Hematopoietic multipotent progenitor cell treated with erythropoietin and hydrocortisone succinate and interleukin-3 and kit ligand, for 6 days (in vitro differentiated cells): ENCODE measurements around the gene EXT2.
A peak's percentile ranks its signal among the peaks of the same experiment; 100 is the strongest.

Experiments used
- DNase-seq: peaks from one replicate; pipeline ENCODE4 v3.0.0-alpha.2; 2015

EXT2 gene

GRCh38 chr11:44088377-44088776 is 7.1 kb upstream of the EXT2 start:
- DNase-seq: no peak

- no peak for DNase-seq
Measured at GRCh38 chr11:44088871-44089270, 6.6 kb upstream of the EXT2 start.

- no peak for DNase-seq
Measured at GRCh38 chr11:44090539-44090938, 4.9 kb upstream of the EXT2 start.

GRCh38 chr11:44094260-44094868 is 1.1 kb upstream of the EXT2 start:
- peak; percentile 94 for DNase-seq

GRCh38 chr11:44096360-44097185 is 1.1 kb downstream of the EXT2 start:
- DNase-seq: peak; percentile 22

- no peak for DNase-seq
Measured at GRCh38 chr11:44097821-44098220, 2.3 kb downstream of the EXT2 start.

- no peak for DNase-seq
Measured at GRCh38 chr11:44101098-44101497, 5.6 kb downstream of the EXT2 start.

GRCh38 chr11:44104481-44105294 is 9.2 kb downstream of the EXT2 start:
- peak; percentile 28 for DNase-seq

- DNase-seq: no peak
Measured at GRCh38 chr11:44108260-44108659, 12.8 kb downstream of the EXT2 start.

GRCh38 chr11:44110231-44110679 is 14.8 kb downstream of the EXT2 start:
- DNase-seq: peak; percentile 82

- DNase-seq: peak; percentile 13
Measured at GRCh38 chr11:44112091-44112821, 16.8 kb downstream of the EXT2 start.

- DNase-seq: no peak
Measured at GRCh38 chr11:44113018-44113417, 17.5 kb downstream of the EXT2 start.

GRCh38 chr11:44113572-44113971 is 18.1 kb downstream of the EXT2 start:
- no peak for DNase-seq

GRCh38 chr11:44116234-44116830 is 20.9 kb downstream of the EXT2 start:
- DNase-seq: no peak

- DNase-seq: peak; percentile 20
Measured at GRCh38 chr11:44120169-44120568, 24.7 kb downstream of the EXT2 start.

GRCh38 chr11:44125598-44125997 is 30.1 kb downstream of the EXT2 start:
- no peak for DNase-seq

- no peak for DNase-seq
Measured at GRCh38 chr11:44126304-44126703, 30.8 kb downstream of the EXT2 start.

- no peak for DNase-seq
Measured at GRCh38 chr11:44127130-44127529, 31.7 kb downstream of the EXT2 start.

- no peak for DNase-seq
Measured at GRCh38 chr11:44128729-44129128, 33.3 kb downstream of the EXT2 start.

GRCh38 chr11:44130751-44131150 is 35.3 kb downstream of the EXT2 start:
- no peak for DNase-seq

GRCh38 chr11:44133335-44133946 is 38.0 kb downstream of the EXT2 start:
- DNase-seq: peak; percentile 42

- no peak for DNase-seq
Measured at GRCh38 chr11:44134625-44135024, 39.1 kb downstream of the EXT2 start.
